ENCODE results near the gene DENND6B.
A peak's percentile ranks its signal among the peaks of the same experiment; 100 is the strongest.

The DENND6B gene

GRCh38 chr22:50309601-50309991 lies 17.2 kb downstream of the DENND6B start:
- peak overlapping the region; percentile 75 to 98 for H3K27ac ChIP-seq
- no peak overlapping the region for H3K4me3 ChIP-seq
- TF ChIP-seq CTCF (IDR thresholded peaks at IDR 0.05) = no peak
- DNase-seq (ENCODE audit: low spot score) = no peak

- no peak for TF ChIP-seq CTCF (IDR thresholded peaks at IDR 0.05)
- DNase-seq (ENCODE audit: low spot score) = no peak
- Histone ChIP-seq H3K4me3 (no peak overlapping the region), H3K27ac (peak overlapping the region; percentile 75 to 98)
Measured at GRCh38 chr22:50308986-50309600, 17.7 kb downstream of the DENND6B start.

- peak overlapping the region; percentile 57 for H3K4me3 ChIP-seq
- no peak for TF ChIP-seq CTCF (IDR thresholded peaks at IDR 0.05)
- DNase-seq (ENCODE audit: low spot score) = peak; percentile 91
- peak overlapping the region; percentile 75 to 98 for H3K27ac ChIP-seq
Measured at GRCh38 chr22:50308597-50308935, 18.2 kb downstream of the DENND6B start.

- H3K4me3 ChIP-seq = peak overlapping the region; percentile 57
- DNase-seq (ENCODE audit: low spot score) = no peak
- no peak for TF ChIP-seq CTCF (IDR thresholded peaks at IDR 0.05)
- H3K27ac ChIP-seq = peak overlapping the region; percentile 75 to 98
Measured at GRCh38 chr22:50307890-50308596, 18.8 kb downstream of the DENND6B start.

- H3K27ac ChIP-seq = peak within 1 kb of the TSS; percentile 83 to 98
- no peak for DNase-seq (ENCODE audit: low spot score)
- peak within 1 kb of the TSS; percentile 96 for H3K4me3 ChIP-seq
- no peak for TF ChIP-seq CTCF (IDR thresholded peaks at IDR 0.05)
Measured at GRCh38 chr22:50306753-50307749, 19.8 kb downstream of the DENND6B start, which contains the start of gene PLXNB2. Gene PLXNB2, minus strand, starts transcription at chr22:50307646. Its CDS starts 17,062 bp downstream, at chr22:50290584.

GRCh38 chr22:50305923-50306566 lies 20.8 kb downstream of the DENND6B start:
- H3K27ac ChIP-seq = peak overlapping the region; percentile 83 to 98
- peak; percentile 93 for DNase-seq (ENCODE audit: low spot score)
- H3K4me3 ChIP-seq = peak overlapping the region; percentile 96
- no peak for TF ChIP-seq CTCF (IDR thresholded peaks at IDR 0.05)
